Bronchial epithelial cell (primary cell): ENCODE results near the gene SLC35F1. TPM values are rescaled to one million over a fixed set of nuclear protein-coding genes. Genes with fewer than 3 reads are reported as not detected.

Source experiments
- DNase-seq: peaks from one replicate; pipeline ENCODE4 v3.0.0-alpha.2; 2010; ENCODE audit warnings: low read depth
- FAIRE-seq: peaks from 2 replicates; lab custom pipeline; 2011; peaks lifted over from hg19 to GRCh38; lab: Jason Lieb, UNC
- H3K27me3 ChIP-seq: 2 replicates; pipeline ENCODE4 v1.5.1; 2011; ENCODE audit warnings: low read length; ENCODE audit not compliant: control insufficient read depth, insufficient read depth
- H3K36me3 ChIP-seq: 2 replicates; pipeline ENCODE4 v1.5.1; 2011; ENCODE audit warnings: low read length; ENCODE audit not compliant: control insufficient read depth, insufficient read depth
- H3K4me3 ChIP-seq: 2 replicates; pipeline ENCODE4 v1.5.1; 2011; ENCODE audit warnings: mild to moderate bottlenecking, low read depth, low read length, control low read depth
- CTCF ChIP-seq: IDR thresholded peaks from 2 replicates; pipeline ENCODE4 v1.5.1; 2011; ENCODE audit warnings: mild to moderate bottlenecking, moderate library complexity, low read length, control low read depth, inconsistent platforms; ENCODE audit not compliant: insufficient read depth, severe bottlenecking
- total RNA-seq: library from RNA; depleted of rRNA; stranded (reverse); fragments of >200 nt; gene quantifications from 2 replicates; pipeline ENCODE4 v1.2.1, GENCODE V29; 2014

SLC35F1 gene
- total RNA-seq, 1 donor from 2014 or later, result not detected

- no peak for FAIRE-seq
Observed at GRCh38 chr6:118177720-118178119, 270.7 kb downstream of the SLC35F1 start.

GRCh38 chr6:118179048-118179447, 272.0 kb downstream of the SLC35F1 start:
- Histone ChIP-seq H3K27me3 (no peaks in the 10 kb centered on the region), H3K4me3 (no peak overlapping the region), H3K36me3 (no peaks in the 10 kb centered on the region)
- TF ChIP-seq CTCF, result no peak
- DNase-seq, result no peak
- no peak for FAIRE-seq

More at GRCh38 chr6:118177720-118178119, 270.7 kb downstream of the SLC35F1 start:
- Histone ChIP-seq H3K4me3 (no peak overlapping the region), H3K27me3 (no peaks in the 10 kb centered on the region), H3K36me3 (no peaks in the 10 kb centered on the region)
- TF ChIP-seq CTCF, result no peak
- no peak for DNase-seq

- no peak for DNase-seq
- Histone ChIP-seq H3K4me3 (no peak overlapping the region), H3K36me3 (no peaks in the 10 kb centered on the region), H3K27me3 (no peaks in the 10 kb centered on the region)
- peak; percentile 52 for FAIRE-seq
- TF ChIP-seq CTCF, result no peak
Observed at GRCh38 chr6:118186672-118187567, 279.9 kb downstream of the SLC35F1 start.

GRCh38 chr6:118187568-118188164, 280.6 kb downstream of the SLC35F1 start:
- DNase-seq, result no peak
- H3K36me3 ChIP-seq, result no peaks in the 10 kb centered on the region
- no peak for FAIRE-seq
- TF ChIP-seq CTCF, result no peak
- no peaks in the 10 kb centered on the region for H3K27me3 ChIP-seq
- H3K4me3 ChIP-seq, result no peak overlapping the region

- no peak for TF ChIP-seq CTCF
- FAIRE-seq, result no peak
Observed at GRCh38 chr6:118188561-118188960, 281.5 kb downstream of the SLC35F1 start.

More at GRCh38 chr6:118188561-118188960, 281.5 kb downstream of the SLC35F1 start:
- Histone ChIP-seq H3K27me3 (no peaks in the 10 kb centered on the region), H3K4me3 (no peak overlapping the region), H3K36me3 (no peaks in the 10 kb centered on the region)
- DNase-seq, result no peak
